Activated CD8-positive, alpha-beta T cell treated with anti-CD3 and anti-CD28 coated beads for 36 hours (primary cell): Measurements from ENCODE around the gene TMEM94. TPM values are rescaled to one million over a fixed set of nuclear protein-coding genes. Genes with fewer than 3 reads are reported as not detected.

ENCODE experiments used
- ATAC-seq: fragments of 200-7000 bp; cut with Tn5 transposase; one replicate; pipeline ENCODE4 v1.10.0; 2021; ENCODE audit warnings: mild to moderate bottlenecking, moderate library complexity
- CTCF ChIA-PET: fragments of 350-600 bp; sonication (Branson Sonifier 250); formaldehyde crosslinking; loops from one replicate; lab custom pipeline; 2021; ENCODE audit warnings: antibody characterized with exemption; lab: Charles Lee
- POLR2A ChIA-PET: fragments of 350-600 bp; sonication (Branson Sonifier 250); formaldehyde crosslinking; loops from one replicate; lab custom pipeline; 2021; ENCODE audit warnings: antibody characterized with exemption; lab: Charles Lee
- DNase-seq: peaks from one replicate; pipeline ENCODE4 v3.0.0-alpha.2; 2020
- H3K27ac Mint-ChIP-seq: one replicate; pipeline ENCODE4 v1.8.0; 2021; ENCODE audit warnings: mild to moderate bottlenecking, mixed read lengths
- H3K27me3 Mint-ChIP-seq: one replicate; pipeline ENCODE4 v1.8.0; 2021; ENCODE audit warnings: mixed read lengths
- H3K36me3 Mint-ChIP-seq: one replicate; pipeline ENCODE4 v1.8.0; 2021; ENCODE audit warnings: low read depth, mixed read lengths
- H3K4me1 Mint-ChIP-seq: one replicate; pipeline ENCODE4 v1.8.0; 2021; ENCODE audit warnings: low read depth, mixed read lengths
- H3K4me3 Mint-ChIP-seq: one replicate; pipeline ENCODE4 v1.8.0; 2021; ENCODE audit warnings: mild to moderate bottlenecking, moderate library complexity, mixed read lengths
- H3K9me3 Mint-ChIP-seq: one replicate; pipeline ENCODE4 v1.8.0; 2021; ENCODE audit warnings: mixed read lengths
- CTCF ChIP-seq: fragments of 200-600 bp; IDR thresholded peaks from one replicate; pipeline ENCODE4 v1.8.0; 2022; ENCODE audit warnings: antibody characterized with exemption, mild to moderate bottlenecking
- intact Hi-C: fragments of 100-400 bp; cut with micrococcal nuclease; formaldehyde crosslinking; loops from one replicate; pipeline ENCODE4 v1.10.0; 2022
- total RNA-seq, 2 experiments: library from RNA; stranded (reverse); gene quantifications; one replicate each; pipeline ENCODE4 v1.2.3, GENCODE V29; 2021

Gene TMEM94
- total RNA-seq, 2 experiments from 2014 or later, result 55.3 to 56.4 TPM

GRCh38 chr17:75526555-75527270 is 70.3 kb downstream of the TMEM94 start:
- ChIA-PET POLR2A (interaction anchor here (0.8 to 2.2 kb wide), 3 partner anchors 8 to 10 kb away, joined by 3 to 8 read pairs (median 5); partner anchors contain the start of gene TSEN54), CTCF (interaction anchor here (0.7 to 5.7 kb wide), 7 partner anchors 8 to 108 kb away, joined by 3 to 25 read pairs (median 3); partner anchors contain the start of genes SMIM5 and TSEN54)
- Mint-ChIP-seq H3K27ac (no peak overlapping the region), H3K27me3 (peaks cover 2% of the 10 kb centered on the region), H3K36me3 (peaks cover 8% of the 10 kb centered on the region), H3K4me1 (peaks cover 10% of the 10 kb centered on the region), H3K9me3 (no peaks in the 10 kb centered on the region), H3K4me3 (peak overlapping the region; percentile 69)
- no peak for ATAC-seq
- DNase-seq, result no peak
- intact Hi-C loops, result loop anchor here (10.0 kb wide), 1 partner anchor 58 kb away; the partner anchor contains the start of gene MYO15B
- no peak for TF ChIP-seq CTCF

GRCh38 chr17:75530837-75531720 is 74.6 kb downstream of the TMEM94 start:
- Mint-ChIP-seq H3K4me1 (peaks cover 29% of the 10 kb centered on the region), H3K27ac (no peak overlapping the region), H3K9me3 (no peaks in the 10 kb centered on the region), H3K36me3 (no peaks in the 10 kb centered on the region), H3K4me3 (no peak overlapping the region), H3K27me3 (peaks cover 2% of the 10 kb centered on the region)
- ChIA-PET CTCF (interaction anchor here (1.1 to 1.6 kb wide), 3 partner anchors 70 to 223 kb away, joined by 3 to 6 read pairs (median 4); no protein-coding TSS in a partner anchor), POLR2A (interaction anchor here (1.5 kb wide), 1 partner anchor 15 kb away, joined by 4 read pairs; the partner anchor contains the start of gene TSEN54)
- DNase-seq (no peak), ATAC-seq (no peak)
- intact Hi-C loops, result no loop called here
- no peak for TF ChIP-seq CTCF

- POLR2A ChIA-PET, result no interaction called here
Observed at GRCh38 chr17:75531721-75532072, 75.3 kb downstream of the TMEM94 start.

GRCh38 chr17:75535119-75535537 is 78.7 kb downstream of the TMEM94 start:
- ATAC-seq (peak; percentile 98), DNase-seq (peak; percentile 87)
- POLR2A ChIA-PET, result interaction anchor here (0.6 to 1.9 kb wide), 8 partner anchors 9 to 486 kb away, joined by 3 to 7 read pairs (median 4); no protein-coding TSS in a partner anchor
- Mint-ChIP-seq H3K4me3 (peak overlapping the region; percentile 53), H3K4me1 (peaks cover 19% of the 10 kb centered on the region), H3K9me3 (no peaks in the 10 kb centered on the region), H3K27me3 (no peaks in the 10 kb centered on the region), H3K27ac (peak overlapping the region; percentile 79), H3K36me3 (no peaks in the 10 kb centered on the region)
- CTCF ChIA-PET, result interaction anchor here (1.0 to 2.5 kb wide), 5 partner anchors 10 to 215 kb away, joined by 3 to 18 read pairs (median 8); partner anchors contain the start of genes LLGL2 and TSEN54
- no peak for TF ChIP-seq CTCF
- intact Hi-C loops, result no loop called here

More at GRCh38 chr17:75531721-75532072, 75.3 kb downstream of the TMEM94 start:
- DNase-seq, result no peak
- H3K9me3 Mint-ChIP-seq, result no peaks in the 10 kb centered on the region
- CTCF ChIA-PET, result interaction anchor here (1.1 to 1.5 kb wide), 2 partner anchors 70 to 222 kb away, joined by 3 to 4 read pairs; no protein-coding TSS in a partner anchor
- H3K27me3 Mint-ChIP-seq, result no peaks in the 10 kb centered on the region
- ATAC-seq, result no peak
- no peak for TF ChIP-seq CTCF
- no peak overlapping the region for H3K27ac Mint-ChIP-seq
- H3K4me1 Mint-ChIP-seq, result peaks cover 24% of the 10 kb centered on the region
- no peak overlapping the region for H3K4me3 Mint-ChIP-seq
- intact Hi-C loops, result no loop called here
- no peaks in the 10 kb centered on the region for H3K36me3 Mint-ChIP-seq
